CD4-positive, alpha-beta T cell treated with Interleukin-15 for 1 hour (primary cell): ENCODE data around the gene MPC1.

Experiments used
- DNase-seq: peaks from one replicate; pipeline ENCODE4 v3.0.0-alpha.2; 2020

The MPC1 gene

DNA sequence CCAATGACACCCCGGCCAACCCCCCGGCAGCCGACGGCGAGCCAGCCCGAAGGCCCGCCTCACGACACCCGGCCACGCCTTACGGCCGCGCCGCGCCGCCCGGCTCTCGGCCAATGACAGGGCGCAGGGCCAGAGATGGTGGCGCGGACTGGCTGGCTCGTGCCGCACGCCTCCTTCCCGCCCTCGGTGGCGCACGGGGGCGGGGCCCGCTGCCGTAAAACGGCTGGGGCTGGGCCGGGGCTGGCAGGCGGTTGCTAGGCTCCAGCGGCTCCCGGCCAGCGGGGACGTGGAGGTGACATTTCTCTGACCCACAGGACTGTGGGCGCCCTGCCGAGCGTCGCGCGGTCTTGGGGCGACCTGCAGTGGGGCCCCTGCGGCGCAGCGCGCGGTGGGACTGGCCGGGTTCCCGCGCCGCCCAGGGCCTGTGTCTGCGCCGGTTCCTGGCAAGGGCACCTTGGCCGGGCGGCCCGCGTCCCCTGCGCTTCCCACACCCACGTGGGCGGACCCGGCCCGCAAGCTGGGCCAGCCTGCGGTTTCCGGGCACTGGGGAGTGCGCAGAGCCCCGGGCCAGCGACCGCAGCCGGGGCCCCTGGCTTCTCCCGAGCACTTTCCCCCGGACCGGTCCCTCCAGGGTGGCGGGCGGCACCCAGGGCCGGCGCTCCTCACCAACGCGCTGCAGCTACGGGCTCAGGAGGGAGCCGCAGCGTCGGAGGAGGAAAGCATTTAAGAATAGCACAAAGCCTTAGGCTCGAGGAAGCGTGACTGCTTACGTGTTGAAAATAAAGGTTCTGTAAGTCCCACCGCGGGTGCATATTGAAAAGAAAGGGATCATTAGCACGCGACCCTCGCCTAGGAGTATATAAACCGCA, at the start of gene MPC1:
TSS of gene MPC1 (minus strand) at position 8 of the 869 bp plus-strand sequence. CDS start 64 bp downstream, outside the sequence.
- peak; percentile 94 for DNase-seq

- no peak for DNase-seq
Measured at GRCh38 chr6:166430269-166430668, 47.5 kb upstream of the MPC1 start.

GRCh38 chr6:166424431-166424830, 41.7 kb upstream of the MPC1 start:
- no peak for DNase-seq

- no peak for DNase-seq
Measured at GRCh38 chr6:166423781-166424180, 41.0 kb upstream of the MPC1 start.

DNA sequence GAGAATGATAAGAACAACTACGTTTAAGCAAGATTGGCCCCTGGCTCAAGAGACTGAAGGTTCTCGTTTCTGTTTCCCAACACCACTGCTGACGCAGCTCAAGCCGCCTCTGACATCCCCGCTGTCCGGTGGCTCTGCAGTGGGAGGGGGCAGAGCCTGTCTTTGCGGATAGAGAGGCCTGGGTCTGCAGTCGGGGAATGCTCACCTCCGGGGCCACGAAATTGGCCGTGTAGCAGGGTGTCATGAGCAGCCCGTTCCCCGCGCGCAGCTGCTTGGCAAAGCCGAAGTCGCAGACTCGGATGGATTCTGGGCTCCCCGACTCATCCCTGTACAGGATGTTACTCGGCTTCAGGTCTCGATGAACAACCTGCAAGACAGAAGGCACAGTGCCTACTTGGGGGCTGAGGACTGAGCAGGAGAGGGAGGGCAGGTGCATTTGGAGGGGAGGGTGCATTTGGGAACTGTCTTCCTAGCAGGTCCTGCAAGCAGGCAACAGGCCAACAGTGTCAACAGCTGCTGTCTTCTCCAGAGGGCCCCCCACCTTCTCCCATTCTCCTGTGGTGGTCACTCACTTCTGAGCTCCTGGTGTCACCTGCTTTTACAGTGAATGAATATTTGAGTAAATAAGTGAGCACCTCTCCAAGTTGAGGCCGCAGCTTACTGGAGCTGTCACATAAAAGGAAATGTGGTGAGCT, 40.5 kb upstream of the MPC1 start:
- DNase-seq = no peak

- DNase-seq = no peak
Measured at GRCh38 chr6:166422201-166422940, 39.6 kb upstream of the MPC1 start.

DNA sequence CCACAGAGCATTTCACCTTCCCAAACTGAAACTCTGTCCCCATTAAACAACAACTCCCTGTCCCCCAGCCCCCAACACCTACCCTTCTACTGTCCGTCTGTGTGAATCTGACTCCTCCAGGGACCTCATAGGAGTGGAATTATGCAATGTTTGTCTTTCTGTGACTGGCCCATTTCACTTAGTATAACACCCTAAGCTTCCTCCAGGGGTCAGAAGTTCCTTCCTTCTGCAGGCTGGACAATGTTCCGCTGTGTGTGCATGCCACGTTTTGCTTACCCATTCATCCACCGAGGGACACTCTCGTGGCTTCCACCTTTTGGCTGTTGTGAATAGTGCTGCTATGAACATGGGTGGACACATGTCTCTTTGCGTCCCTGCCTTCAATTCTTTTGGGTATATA, 37.6 kb upstream of the MPC1 start:
- DNase-seq = no peak

DNA sequence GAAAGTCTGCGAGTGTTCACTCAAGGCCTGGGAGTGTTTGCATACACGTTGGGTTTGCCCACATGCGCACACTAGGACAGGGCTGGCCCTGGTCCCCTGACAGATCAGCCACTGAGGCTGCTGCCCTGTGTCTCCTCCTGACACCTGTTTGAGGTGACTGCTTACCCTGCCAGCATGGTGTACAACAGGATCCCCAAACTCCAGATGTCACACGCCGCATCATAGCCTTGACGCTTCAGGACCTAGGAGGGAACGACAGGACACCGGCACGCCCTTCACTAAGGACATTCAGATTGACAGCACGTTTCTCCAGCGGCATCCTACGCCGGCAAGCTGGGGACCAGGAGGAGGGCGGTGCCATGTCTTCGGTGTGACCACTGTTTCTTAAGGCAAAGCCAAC, 37.0 kb upstream of the MPC1 start:
- DNase-seq = no peak

DNA sequence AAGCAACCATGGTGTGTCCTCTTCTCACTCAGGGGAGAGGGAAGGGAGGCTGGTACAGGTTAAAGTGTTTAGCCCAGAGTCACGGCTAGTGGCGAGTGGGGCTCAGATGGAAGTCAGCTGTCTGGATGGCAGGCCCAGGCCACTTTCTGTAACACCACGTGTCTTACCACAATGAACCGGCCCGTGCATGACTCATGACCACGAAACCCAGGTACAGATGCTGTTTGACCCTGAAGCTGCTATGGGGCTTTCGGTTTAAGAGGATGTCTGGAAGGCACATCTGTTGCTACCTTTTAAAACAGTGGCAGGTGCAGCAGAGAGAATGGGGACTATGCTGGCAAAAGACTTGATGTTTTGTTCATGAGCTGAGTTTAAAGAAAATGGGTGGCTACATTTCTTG, 36.5 kb upstream of the MPC1 start:
- DNase-seq = peak; percentile 59

GRCh38 chr6:166418691-166419143, 36.0 kb upstream of the MPC1 start:
- DNase-seq = no peak

- peak; percentile 46 for DNase-seq
Measured at GRCh38 chr6:166417285-166417691, 34.5 kb upstream of the MPC1 start.

GRCh38 chr6:166415833-166416347, 33.1 kb upstream of the MPC1 start:
- no peak for DNase-seq

DNA sequence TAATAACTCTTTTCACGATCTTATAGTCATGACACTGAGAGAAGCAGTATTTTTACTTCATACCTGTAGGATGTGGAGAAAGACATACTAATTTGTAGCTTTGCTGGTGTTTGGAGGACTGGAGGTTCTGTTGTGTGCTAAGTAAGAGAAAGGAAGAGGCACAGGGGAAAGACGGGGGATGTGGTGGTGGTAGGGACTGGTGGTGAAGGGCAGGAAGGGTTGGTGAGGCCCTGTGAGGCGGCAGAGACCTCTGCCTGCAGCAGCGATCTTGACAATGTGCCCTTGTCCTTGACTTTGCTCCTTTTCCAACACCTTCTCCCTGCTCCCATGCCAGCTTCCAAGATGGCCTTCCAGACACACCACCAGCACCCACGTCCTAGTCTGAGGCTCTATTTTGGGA, 32.6 kb upstream of the MPC1 start:
- DNase-seq = no peak

- DNase-seq = no peak
Measured at GRCh38 chr6:166413491-166413951, 30.8 kb upstream of the MPC1 start.

DNA sequence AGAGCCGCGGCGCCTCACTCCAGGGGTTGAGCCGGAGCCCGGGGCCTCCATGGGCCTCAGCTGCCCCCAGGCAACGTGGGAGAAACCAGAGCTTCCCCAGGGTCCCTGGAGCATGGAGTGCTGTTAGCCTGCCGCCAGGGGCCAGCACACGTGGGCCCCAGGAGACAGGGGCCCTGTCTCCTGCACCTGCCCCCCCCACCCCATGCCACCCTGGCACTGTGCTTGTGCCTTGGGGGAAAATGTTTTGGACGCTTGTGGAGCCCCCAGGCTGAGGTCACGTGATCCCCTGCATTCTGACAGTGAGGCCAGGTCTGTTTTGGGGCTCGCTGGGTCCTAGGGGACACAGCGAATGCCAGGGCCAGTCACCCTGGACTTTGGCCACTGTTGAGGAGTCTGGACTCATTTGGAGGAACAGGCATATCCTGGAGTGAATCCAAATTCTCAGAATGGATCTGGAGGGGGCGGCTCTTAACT, 30.2 kb upstream of the MPC1 start:
- no peak for DNase-seq

GRCh38 chr6:166412156-166412910, 29.6 kb upstream of the MPC1 start:
- DNase-seq = no peak

DNA sequence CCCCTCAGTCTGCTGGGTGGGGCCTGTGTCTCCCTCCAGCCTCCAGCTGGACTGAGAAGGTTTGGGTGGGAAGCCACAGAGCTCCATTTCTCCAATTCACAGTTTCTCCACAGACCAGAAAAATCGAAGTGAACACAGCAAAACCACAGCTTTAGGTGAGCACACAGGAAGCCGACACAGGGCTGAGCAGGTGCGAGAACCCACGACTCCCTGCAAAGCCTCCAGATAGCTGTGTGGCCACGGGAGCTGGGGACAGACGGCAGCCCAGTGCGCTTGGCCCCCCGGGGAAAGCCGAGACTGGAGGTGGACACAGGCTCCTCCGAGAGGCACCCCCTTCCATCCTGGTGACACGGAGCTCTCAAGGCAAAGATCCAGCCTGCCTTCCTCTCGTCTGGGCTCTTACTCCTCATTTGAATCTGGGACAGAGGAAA, 29.0 kb upstream of the MPC1 start:
- peak; percentile 39 for DNase-seq

- DNase-seq = no peak
Measured at GRCh38 chr6:166411271-166411670, 28.5 kb upstream of the MPC1 start.

DNA sequence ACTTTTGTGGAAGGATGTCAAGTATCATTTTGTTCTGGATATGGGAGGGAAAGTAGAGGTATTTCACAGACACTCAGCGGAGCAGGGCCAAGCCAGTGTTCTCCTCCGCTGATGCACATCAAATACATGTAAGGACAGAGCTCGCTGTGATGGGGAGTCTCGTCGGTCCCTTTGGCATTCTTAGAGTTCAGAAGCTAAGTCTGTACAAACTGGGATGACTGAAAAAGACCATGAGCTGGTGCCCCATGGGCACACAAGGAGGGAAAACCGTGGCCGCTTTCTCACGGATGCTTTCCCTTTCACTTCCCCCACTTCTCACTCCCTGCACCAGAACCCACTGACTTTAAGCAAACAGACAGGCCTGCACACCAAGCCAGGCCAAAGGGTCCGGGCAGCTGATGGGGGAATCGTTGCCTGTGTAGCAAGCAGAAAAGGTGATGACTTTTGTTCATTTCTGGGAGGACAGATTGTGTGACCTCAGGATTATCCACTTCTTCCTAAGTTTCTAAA, 27.7 kb upstream of the MPC1 start:
- DNase-seq = no peak

- no peak for DNase-seq
Measured at GRCh38 chr6:166408936-166409755, 26.4 kb upstream of the MPC1 start.

DNA sequence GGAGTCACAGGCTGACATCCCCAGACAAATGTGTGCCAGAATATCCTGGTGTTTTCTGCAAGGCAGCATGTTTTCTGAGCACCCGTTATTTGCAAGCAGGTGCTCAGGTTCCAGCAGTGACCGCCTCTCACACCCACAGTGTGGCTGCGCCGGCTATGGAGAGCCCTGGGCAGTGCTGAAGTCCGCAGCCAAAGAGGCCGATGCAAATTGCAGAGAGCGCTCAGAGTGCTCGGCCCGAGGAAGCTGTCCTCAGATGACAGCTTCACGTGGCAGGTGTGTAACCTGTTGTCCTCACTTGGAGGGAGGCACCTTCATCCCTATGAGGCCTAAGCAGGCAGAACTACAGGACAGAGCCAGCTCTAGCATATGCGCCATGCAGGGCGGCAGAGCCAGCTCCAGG, 23.5 kb upstream of the MPC1 start:
- no peak for DNase-seq
